ENCODE measurements around the gene FLVCR2. TPM values are rescaled to one million over a fixed set of nuclear protein-coding genes. Genes with fewer than 3 reads are reported as not detected.
A peak's percentile ranks its signal among the peaks of the same experiment; 100 is the strongest.

Gene FLVCR2
- polyA plus RNA-seq, 1 of the 3 experiments (the other 2 are of a cell fraction) = 0.05 TPM

GRCh38 chr14:75636100-75636692 is 57.8 kb downstream of the FLVCR2 start:
- DNase-seq = peak; percentile 77
- Histone ChIP-seq H3K4me1 (ENCODE audit: control insufficient read depth in 1 of 2, insufficient read depth in 2 of 2, low read depth in 1 of 2, low read length in 1 of 2) (peaks cover 0 to 16% of the 10 kb centered on the region in 2 experiments; a peak in 2 of 4 replicates), H4K20me1 (ENCODE audit: insufficient read depth) (no peaks in the 10 kb centered on the region), H3K9me2 (no peaks in the 10 kb centered on the region), H3K4me2 (no peak overlapping the region), H3K27me3 (ENCODE audit: insufficient read depth) (peaks cover 4% of the 10 kb centered on the region; the same call in 1 of the 2 replicates), H3K9me3 (no peaks in the 10 kb centered on the region), H2AFZ (ENCODE audit: low read depth) (no peak overlapping the region), H3K36me3 (replicated peaks in 1 of 2; ENCODE audit: control insufficient read depth in 1 of 2, insufficient read depth in 2 of 2, low read length in 1 of 2) (no peaks in the 10 kb centered on the region), H3K79me2 (ENCODE audit: insufficient read depth) (no peaks in the 10 kb centered on the region), H3F3A (replicated peaks; ENCODE audit: insufficient read depth) (no peaks in the 10 kb centered on the region), H3K4me3 (ENCODE audit: low read depth in 2 of 2, low read length in 1 of 2) (no peak overlapping the region), H3K27ac (ENCODE audit: low read depth in 2 of 2, low read length in 1 of 2) (peak overlapping the region in 1 of 2 experiments; percentile 94; a peak in 2 of 4 replicates), H3K9ac (no peak overlapping the region)
- 41% methylated on average over 12 of the region's 13 CpGs for WGBS (ENCODE audit: low lambda C conversion rate)
- POLR2A ChIA-PET = interaction anchor here (0.7 kb wide), 1 partner anchor 231 kb away, joined by 3 read pairs; no protein-coding TSS in a partner anchor
- CTCF ChIA-PET = interaction anchor here (0.6 to 5.2 kb wide), 6 partner anchors 17 to 75 kb away, joined by 4 to 41 read pairs (median 14); partner anchors contain the start of genes ERG28, FLVCR2 and TTLL5
- TF ChIP-seq EZH2phosphoT487 (IDR thresholded peaks at IDR 0.05; ENCODE audit: borderline replicate concordance, low read depth) (no peak), ZBTB33 (IDR thresholded peaks at IDR 0.05; ENCODE audit: borderline replicate concordance, low read depth) (no peak), MEF2A (IDR thresholded peaks at IDR 0.05; ENCODE audit: borderline replicate concordance, low read depth) (no peak), FOSL2 (IDR thresholded peaks at IDR 0.05; ENCODE audit: borderline replicate concordance, low read depth) (no peak), SMC3 (IDR thresholded peaks at IDR 0.05; ENCODE audit: low read depth, low read length) (no peak), MAX (IDR thresholded peaks at IDR 0.05; ENCODE audit: low read depth) (no peak), ELF1 (IDR thresholded peaks at IDR 0.05) (no peak), FOXJ3 (CRISPR knock-in tag; IDR thresholded peaks at IDR 0.05) (0 out of 2 replicates have a peak, but pooled peaks have one; percentile 52), RFX5 (IDR thresholded peaks at IDR 0.05; ENCODE audit: low read length) (no peak), REST (IDR thresholded peaks at IDR 0.05; ENCODE audit: low read depth, low read length) (no peak), NFIC (IDR thresholded peaks at IDR 0.05; ENCODE audit: borderline replicate concordance) (no peak), TAF1 (IDR thresholded peaks at IDR 0.05; ENCODE audit: borderline replicate concordance, low read depth, low read length) (no peak), TCF12 (IDR thresholded peaks at IDR 0.05) (no peak), RXRA (IDR thresholded peaks at IDR 0.05; ENCODE audit: borderline replicate concordance, low read depth) (no peak), SIN3A (IDR thresholded peaks at IDR 0.05; ENCODE audit: borderline replicate concordance, low read depth, low read length) (no peak), TEAD4 (IDR thresholded peaks at IDR 0.05; ENCODE audit: borderline replicate concordance, insufficient read depth) (no peak), PBX3 (IDR thresholded peaks at IDR 0.05) (no peak), POLR2AphosphoS5 (IDR thresholded peaks at IDR 0.05; ENCODE audit: low read depth, low read length) (no peak), RCOR1 (IDR thresholded peaks at IDR 0.05; ENCODE audit: low read length) (peak; percentile 50; the same call in 1 of the 2 replicates), CHD2 (IDR thresholded peaks at IDR 0.05; ENCODE audit: low read length, partially characterized antibody) (peak; percentile 50), JUND (IDR thresholded peaks at IDR 0.05) (no peak), RAD21 (IDR thresholded peaks at IDR 0.05; ENCODE audit: low read length) (no peak), EP300 (IDR thresholded peaks at IDR 0.05; ENCODE audit: borderline replicate concordance in 1 of 2, low read depth in 1 of 2, low read length in 1 of 2) (peak in 1 of 2 experiments; percentile 79; a peak in 2 of 4 replicates), USF2 (IDR thresholded peaks at IDR 0.05; ENCODE audit: borderline replicate concordance, low read depth, low read length) (no peak), GABPA (IDR thresholded peaks at IDR 0.05; ENCODE audit: low read depth) (no peak)
- TF ChIP-seq, protein P1, sequence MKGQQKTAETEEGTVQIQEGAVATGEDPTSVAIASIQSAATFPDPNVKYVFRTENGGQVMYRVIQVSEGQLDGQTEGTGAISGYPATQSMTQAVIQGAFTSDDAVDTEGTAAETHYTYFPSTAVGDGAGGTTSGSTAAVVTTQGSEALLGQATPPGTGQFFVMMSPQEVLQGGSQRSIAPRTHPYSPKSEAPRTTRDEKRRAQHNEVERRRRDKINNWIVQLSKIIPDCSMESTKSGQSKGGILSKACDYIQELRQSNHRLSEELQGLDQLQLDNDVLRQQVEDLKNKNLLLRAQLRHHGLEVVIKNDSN (IDR thresholded peaks at IDR 0.05; ENCODE audit: borderline replicate concordance, low read depth) = no peak

All from SK-N-SH (cell line).